Adrenal gland (tissue), 5 donors: ENCODE data around the gene FHAD1.

Source experiments
- POLR2A ChIP-seq, 2 donors: fragments of 450-650 bp; IDR thresholded peaks; one replicate each; pipeline ENCODE4 v1.6.1; 2017; ENCODE audit warnings: antibody characterized with exemption in 2 of 2, mild to moderate bottlenecking in 2 of 2, moderate library complexity in 1 of 2
- TF ChIP-seq, protein P1 (sequence below), 6 experiments: fragments of 450-650 bp in 4 of 6; fragments of 200-600 bp in 2 of 6; sonication (generic) in 1 of 6; IDR thresholded peaks; 1 replicate in 5 of 6; 2 replicates in 1 of 6; pipeline versions ENCODE4 v1.5.1 to v1.8.0; 2016 to 2021; ENCODE audit warnings: antibody characterized with exemption in 6 of 6, mild to moderate bottlenecking in 2 of 6, moderate library complexity in 1 of 6
- donor health status: DM: no; HTN: no; CAD: no.

DNA sequence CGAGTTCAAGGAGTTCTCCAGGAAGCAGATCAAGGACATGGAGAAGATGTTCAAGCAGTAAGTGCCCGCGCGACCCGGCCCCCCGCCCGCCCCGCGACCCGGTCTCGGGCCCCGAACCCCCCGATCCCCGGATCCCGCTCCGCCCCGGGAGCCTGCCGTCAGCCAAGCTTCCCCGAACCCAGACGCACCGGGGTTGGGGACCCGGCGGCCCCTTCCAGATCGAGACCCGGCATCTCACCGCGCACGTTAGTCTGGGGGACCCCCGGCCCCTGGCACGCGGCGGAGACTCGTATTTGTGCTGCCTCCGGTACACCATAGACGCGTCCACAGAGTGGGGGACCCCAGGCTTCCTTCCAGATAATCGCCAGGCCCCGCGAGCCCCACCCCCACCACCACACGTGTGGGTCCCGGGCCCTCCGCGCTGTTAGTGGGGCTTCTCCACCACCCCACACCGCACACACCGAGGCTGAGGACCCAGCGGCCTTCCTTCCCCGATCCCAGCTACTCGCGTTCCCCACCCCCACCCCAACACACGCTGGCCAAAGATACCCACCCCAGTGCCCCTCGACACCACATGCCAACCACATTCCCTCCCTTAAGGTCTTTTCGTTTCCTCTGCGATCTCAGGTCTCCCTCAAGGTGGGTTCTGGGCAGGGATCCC, 163.3 kb downstream of the FHAD1 start:
- TF ChIP-seq POLR2A (IDR thresholded peaks at IDR 0.05) = no peak
- TF ChIP-seq, protein P1, sequence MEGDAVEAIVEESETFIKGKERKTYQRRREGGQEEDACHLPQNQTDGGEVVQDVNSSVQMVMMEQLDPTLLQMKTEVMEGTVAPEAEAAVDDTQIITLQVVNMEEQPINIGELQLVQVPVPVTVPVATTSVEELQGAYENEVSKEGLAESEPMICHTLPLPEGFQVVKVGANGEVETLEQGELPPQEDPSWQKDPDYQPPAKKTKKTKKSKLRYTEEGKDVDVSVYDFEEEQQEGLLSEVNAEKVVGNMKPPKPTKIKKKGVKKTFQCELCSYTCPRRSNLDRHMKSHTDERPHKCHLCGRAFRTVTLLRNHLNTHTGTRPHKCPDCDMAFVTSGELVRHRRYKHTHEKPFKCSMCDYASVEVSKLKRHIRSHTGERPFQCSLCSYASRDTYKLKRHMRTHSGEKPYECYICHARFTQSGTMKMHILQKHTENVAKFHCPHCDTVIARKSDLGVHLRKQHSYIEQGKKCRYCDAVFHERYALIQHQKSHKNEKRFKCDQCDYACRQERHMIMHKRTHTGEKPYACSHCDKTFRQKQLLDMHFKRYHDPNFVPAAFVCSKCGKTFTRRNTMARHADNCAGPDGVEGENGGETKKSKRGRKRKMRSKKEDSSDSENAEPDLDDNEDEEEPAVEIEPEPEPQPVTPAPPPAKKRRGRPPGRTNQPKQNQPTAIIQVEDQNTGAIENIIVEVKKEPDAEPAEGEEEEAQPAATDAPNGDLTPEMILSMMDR (IDR thresholded peaks at IDR 0.05) = no peak
